AG10803 (cell line): ENCODE results near the gene SLC6A18.
"Not testable (repeated sequence)": the region's sequence is repeated elsewhere in the genome, so short reads cannot be mapped to it uniquely, and the experiment has no call there.

Experiments
- DNase-seq: peaks from one replicate; pipeline ENCODE4 v3.0.0; 2010; ENCODE audit warnings: low read depth
- H3K4me3 ChIP-seq: 2 replicates; pipeline ENCODE4 v1.5.1; 2011; ENCODE audit warnings: mild to moderate bottlenecking, low read length, control low read depth
- CTCF ChIP-seq: conservative IDR thresholded peaks from 2 replicates; pipeline ENCODE4 v1.5.1; 2011; ENCODE audit warnings: mild to moderate bottlenecking, low read length, control low read depth, inconsistent platforms

SLC6A18 gene

DNA sequence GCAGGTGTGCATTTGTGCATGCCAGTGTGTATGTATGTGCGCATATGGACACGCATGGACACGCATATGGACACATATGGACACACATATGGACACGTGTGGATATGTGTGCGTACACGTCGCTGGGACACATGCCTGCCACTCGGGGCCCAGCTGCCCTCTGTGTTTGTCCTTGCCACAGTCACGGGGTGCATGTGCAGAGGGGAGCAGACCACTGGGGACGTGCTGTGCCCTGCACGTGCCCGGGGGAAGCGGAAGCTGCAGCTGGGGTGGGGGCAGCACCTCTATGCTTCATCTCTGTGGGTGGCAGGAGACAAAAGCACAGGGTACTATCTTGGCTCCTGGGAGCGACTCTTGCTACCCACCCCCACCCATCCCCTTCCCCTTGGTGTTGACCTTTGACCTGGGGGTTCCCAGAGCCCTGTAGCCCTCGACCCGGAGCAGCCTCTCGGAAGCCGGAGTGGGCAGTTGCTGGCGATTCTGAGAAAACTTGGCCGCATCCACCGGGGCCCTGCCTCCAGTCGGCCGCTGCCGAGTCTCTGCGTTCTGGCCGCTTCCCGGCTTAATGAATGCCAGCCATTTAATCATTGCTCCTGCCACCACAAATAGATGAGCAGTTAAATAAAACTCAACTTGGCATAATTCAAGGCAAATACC is 2.4 kb upstream of the SLC6A18 start:
- no peak overlapping the region for H3K4me3 ChIP-seq
- no peak for TF ChIP-seq CTCF
- DNase-seq: no peak

DNA sequence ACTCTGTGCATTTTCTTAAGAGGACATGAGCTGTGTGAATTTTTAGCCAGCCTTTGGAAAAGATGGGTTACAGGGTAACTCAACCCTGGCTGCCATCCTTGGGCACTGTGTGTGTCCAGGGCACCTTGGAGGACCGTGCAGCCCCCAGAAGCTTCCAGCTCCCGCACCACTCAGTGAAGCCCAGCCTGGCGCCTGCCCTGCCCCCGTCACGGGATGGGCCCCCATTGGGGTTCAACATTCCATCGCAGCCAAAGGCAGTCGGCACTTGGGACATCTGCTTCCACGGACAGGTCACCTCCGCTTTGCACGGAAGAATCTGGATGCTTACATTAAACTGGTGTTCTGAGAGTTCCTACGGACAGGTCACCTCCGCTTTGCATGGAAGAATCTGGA is 1.9 kb upstream of the SLC6A18 start:
- no peak for DNase-seq
- no peak for TF ChIP-seq CTCF
- no peak overlapping the region for H3K4me3 ChIP-seq

- DNase-seq: no peak
- H3K4me3 ChIP-seq: no peak overlapping the region
- TF ChIP-seq CTCF: no peak
Measured at GRCh38 chr5:1224631-1225030, 550 bp upstream of the SLC6A18 start.

DNA sequence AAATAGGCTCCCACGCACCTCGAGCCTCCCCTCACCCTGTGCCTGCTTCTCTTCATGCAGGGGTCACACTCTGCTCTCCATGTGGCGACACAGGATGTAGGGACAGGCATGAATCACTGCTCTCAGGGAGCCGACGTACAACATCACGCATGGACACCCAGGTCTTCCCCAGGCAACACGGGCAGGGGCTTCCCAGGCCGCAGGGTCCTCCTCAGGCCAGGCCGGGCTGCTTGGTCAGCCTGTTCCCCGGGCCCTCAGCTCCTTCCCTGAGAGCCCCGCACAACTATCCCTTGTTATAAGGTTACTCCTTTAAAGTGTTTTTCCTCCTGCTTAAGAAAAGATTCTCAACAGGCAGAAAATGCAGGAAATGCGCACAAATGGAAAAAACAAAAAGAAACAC is 1.1 kb downstream of the SLC6A18 start:
- no peak for DNase-seq
- TF ChIP-seq CTCF: no peak
- no peak overlapping the region for H3K4me3 ChIP-seq

DNA sequence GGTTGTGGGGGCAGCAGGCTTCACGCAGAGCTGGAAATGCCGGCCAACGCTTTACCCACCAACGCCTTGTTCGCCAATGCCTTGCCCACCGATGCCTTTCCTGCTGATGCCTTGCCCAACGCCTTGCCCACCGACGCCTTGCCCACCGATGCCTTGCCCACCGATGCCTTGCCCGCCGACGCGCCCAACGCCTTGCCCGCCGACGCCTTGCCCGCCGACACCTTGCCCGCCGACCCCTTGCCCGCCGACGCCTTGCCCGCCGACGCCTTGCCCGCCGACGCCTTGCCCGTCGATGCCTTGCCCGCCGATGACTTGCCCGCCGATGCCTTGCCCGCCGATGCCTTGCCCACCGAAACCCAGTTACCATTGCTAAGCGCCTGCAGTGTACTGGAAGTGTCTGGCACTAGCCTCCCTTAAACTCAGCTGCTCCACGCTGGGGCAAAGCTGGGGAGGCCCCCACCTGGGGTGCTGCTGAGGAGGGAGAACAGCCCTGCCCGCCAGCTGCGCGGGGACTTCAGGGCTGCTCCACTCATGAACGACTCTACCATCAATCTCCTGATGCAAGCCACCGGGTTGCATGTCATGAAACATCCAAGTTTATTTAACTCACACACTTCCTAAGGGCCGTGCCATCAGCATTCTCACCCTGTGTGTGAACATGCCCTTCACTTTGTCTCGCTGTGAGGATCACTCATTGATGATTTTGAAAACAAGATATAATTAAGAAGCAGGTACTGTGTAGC is 1.8 kb downstream of the SLC6A18 start:
- no peak for DNase-seq
- no peak overlapping the region for H3K4me3 ChIP-seq
- no peak for TF ChIP-seq CTCF

GRCh38 chr5:1227667-1228066 is 2.5 kb downstream of the SLC6A18 start:
- no peak overlapping the region for H3K4me3 ChIP-seq
- DNase-seq: peak; percentile 9
- no peak for TF ChIP-seq CTCF

DNA sequence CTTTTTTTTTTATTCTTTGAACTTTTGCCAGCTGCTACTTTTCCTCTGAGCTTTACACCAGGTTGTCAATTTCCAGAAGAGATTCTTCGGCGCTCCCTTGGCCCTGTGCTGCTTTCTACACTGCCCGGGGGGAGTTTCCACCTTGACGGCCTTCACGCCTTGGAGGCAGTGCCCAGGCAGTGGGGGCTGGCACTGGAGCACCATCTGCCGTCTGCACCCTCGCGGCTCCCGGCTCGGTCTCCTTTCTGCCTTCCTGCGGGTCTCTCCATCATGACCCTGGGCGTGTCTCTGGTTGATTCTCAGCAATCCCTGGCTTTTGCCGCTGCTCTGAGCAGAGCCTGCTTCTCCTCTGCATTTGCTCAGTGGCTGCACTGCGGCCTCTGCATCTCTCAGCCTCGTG is 2.9 kb downstream of the SLC6A18 start:
- no peak for TF ChIP-seq CTCF
- no peak for DNase-seq
- H3K4me3 ChIP-seq: no peak overlapping the region

DNA sequence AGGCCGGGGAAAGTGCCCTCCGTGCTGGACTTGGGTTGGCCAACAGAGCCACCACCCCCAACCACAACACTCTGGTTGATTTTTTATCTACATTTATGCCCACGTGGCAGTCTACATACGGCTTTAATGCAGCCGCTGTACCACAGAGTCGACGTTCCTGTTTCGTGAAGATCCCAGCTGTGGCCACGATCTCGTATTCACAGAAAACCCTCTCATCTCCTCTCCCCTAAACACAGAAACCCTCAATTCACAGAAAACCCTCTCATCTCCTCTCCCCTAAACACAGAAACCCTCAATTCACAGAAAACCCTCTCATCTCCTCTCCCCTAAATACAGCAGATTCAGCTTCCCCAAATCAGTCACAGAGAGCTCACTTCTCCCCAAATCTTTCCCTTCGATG is 3.8 kb downstream of the SLC6A18 start:
- DNase-seq, H3K4me3 ChIP-seq: not testable (repeated sequence)
